GM18870 (cell line): Measurements from ENCODE around the gene CHRNA7.

Experiments
- ATAC-seq: cut with Tn5 transposase; IDR thresholded peaks from one replicate; pipeline ENCODE4 v1.9.1; 2021; ENCODE audit warnings: moderate library complexity; ENCODE audit not compliant: unreplicated experiment

CHRNA7 gene

DNA sequence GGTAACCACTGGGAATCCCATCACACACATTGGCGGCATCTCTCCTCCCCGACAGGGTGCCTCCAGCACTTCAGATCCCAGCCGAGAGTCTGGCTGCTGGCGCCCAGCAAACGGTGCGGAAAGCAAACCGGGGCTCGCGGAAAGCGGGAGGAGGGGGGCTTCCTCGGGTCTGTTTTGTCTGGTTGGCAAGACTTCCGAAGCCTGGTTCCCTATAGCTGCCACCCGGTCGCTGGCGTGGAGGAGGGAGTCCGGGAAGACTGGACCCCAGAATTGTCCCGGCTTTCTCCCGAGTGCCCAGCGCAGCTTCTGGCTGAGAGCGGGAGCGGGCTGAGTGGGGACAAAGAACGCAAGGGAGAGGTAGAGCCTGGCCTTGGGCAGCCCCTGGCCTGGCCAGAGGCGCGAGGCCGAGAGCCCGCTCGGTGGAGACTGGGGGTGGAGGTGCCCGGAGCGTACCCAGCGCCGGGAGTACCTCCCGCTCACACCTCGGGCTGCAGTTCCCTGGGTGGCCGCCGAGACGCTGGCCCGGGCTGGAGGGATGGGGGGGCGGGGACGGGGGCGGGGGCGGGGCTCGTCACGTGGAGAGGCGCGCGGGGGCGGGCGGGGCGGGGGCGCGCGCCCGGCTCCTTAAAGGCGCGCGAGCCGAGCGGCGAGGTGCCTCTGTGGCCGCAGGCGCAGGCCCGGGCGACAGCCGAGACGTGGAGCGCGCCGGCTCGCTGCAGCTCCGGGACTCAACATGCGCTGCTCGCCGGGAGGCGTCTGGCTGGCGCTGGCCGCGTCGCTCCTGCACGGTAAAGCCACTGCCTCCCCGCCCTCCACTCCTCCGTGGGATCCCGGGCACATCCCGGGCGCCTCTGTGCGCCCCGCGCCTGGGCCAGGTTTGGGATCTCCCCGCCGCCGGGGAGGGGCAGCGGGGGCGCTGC lies at the start of gene CHRNA7:
CHRNA7 (plus strand) TSS at position 654 of the 920 bp plus-strand sequence; CDS start at position 734, 80 bp downstream.
- ATAC-seq = no peak

DNA sequence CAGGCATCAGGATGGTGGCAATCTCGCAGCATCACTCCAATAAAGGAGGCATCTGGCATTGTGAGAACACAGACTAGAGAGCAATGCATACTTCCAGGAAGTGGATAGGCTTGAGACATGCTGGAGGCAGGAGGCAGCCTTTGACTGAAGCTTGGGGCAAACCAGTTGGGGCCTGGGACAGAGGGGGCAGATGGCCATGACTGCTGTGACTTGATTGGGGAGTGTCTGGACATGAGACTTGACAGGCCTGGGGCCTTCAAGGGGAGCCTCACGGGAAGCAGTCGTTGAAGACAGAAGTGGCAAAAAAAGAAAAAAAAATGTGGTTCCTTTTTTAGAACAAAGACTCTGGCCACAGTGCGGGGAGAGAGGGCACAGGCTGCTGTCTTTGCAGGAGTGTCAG lies 44.7 kb upstream of the CHRNA7 start:
- ATAC-seq = no peak

DNA sequence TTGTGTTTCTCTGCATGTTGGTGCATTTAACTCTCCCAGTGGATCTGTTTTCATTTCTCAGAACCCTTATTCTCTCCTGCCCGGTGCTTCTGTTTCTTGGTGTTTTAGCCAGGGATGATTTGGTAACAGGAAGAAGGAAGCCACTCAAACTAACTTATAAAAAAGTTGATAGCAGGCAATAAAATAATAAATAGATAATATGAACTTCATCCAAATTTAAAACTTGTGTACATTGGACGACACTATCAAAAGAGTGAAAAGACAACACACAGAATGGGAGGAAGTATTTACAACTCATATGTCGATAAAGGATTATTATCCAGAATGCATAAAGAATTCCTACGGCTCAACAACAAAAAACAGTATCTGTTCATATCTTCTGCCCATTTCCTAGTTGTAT lies 37.3 kb upstream of the CHRNA7 start:
- ATAC-seq = no peak

DNA sequence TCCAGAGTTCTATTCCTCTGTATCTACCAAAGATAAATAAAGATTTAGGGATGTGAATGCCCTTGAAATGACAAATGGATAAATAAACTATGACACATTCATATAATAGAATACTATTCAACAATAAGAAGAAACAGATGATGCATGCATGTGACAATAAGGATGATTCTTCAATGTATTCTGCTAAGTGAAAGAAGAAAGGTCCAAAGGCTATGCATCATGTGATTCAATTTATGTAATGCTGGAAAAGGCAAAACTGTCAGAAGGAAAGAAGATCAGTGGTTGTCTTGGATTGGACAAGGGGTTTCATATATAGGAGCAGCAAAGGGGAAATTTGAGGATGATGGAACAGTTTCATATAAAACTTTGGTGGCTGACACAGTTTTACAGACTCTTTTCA lies 32.6 kb upstream of the CHRNA7 start:
- ATAC-seq = no peak

DNA sequence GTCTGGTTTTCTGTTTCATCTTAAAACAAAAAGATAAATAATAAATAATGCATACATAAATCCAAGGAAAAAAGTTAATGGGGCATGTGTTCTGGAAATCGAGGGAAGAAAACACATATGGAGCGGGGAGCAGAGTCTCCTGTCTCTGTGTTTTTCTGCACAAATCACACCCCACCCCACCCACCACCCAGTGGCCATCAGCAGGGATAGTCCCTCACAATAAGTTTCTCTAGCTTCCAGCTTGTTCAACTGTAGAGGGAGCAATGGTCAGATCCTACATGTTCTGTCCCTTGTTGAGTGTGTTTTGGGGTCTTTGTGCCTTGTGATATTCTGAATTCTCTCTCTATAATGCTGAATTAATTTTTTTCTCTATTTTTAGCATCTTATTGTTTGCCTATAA lies 26.8 kb upstream of the CHRNA7 start:
- ATAC-seq = no peak

DNA sequence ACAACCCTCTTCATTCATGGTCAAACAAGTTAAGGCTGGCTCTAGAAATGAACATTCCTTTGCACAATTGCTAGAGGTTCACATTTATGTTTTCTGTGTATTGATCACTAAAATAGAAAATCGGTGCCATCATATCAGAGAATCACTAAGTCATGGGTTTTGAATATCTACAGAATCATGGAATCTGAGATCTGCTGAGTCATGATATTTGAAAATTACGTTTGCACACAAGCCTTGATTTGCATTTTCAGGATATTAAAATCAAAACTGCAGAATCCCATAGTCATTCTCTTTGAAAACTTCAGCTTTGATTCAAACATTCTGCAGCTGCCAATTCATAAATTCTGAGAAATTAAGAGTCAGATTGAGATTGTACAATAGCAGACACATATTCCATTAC lies 26.1 kb upstream of the CHRNA7 start:
- no peak for ATAC-seq

DNA sequence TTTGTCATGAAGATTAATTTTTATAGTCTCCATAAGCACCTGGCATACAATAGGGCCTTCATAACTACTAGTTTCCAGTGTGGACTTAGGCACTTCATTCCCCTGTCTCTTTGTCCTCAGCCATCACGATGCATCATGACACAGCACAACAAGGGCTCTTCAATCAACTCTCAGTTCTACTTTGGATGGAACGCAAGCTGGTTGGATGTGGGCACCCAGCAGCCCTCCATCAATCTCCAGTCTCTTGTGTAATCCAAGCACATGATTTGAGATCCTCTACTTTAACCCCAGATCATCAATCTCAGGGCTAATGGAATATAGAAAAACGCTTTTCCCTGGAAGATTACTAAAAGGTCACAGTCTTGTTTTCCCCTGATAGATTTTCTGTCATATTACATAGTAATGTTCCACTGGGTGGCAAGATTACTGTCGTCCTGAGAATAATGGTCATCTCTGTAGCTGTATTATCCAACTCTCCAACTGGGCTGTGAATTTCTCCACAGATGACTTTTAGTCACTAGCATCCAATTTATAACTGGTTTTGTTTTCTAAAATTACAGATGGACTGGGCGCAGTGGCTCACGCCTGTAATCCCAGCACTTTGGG lies 22.9 kb upstream of the CHRNA7 start:
- ATAC-seq = no peak

DNA sequence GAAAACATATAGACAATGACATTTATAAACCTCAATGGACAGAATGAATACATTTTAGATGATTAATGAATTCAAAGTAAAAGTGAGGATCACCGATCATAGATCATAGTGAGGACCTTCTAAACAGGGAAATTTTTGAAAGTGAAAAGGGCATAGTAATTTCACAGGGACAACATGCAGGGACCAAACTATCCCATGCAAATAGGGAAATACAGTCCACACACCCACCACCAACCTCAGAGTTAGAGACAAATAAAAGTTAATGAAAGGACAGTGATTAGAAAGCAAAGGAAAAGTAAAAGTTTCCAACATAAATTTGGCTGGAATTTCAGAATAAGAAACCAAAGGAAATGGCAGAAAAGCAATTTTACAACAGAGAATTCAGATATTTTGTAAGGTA lies 15.4 kb upstream of the CHRNA7 start:
- no peak for ATAC-seq

DNA sequence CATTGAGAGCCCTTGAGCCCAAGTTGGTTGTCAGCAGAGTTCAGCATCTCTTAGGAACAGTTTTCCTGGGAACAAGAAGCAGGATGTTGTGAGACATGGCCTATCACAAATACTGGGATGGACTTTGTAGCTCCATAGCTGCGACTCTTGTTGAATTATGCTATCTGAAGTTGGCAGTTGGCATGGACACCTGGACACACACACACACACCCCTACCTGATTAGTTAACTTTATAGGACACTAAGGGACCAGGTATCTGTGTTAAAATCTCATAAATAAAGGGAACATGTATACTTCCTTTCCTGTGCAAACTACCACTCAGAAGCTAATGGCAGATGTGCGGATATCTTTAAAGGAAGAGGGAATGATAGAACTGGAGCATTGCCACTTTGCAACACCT lies 10.2 kb upstream of the CHRNA7 start:
- ATAC-seq = no peak

DNA sequence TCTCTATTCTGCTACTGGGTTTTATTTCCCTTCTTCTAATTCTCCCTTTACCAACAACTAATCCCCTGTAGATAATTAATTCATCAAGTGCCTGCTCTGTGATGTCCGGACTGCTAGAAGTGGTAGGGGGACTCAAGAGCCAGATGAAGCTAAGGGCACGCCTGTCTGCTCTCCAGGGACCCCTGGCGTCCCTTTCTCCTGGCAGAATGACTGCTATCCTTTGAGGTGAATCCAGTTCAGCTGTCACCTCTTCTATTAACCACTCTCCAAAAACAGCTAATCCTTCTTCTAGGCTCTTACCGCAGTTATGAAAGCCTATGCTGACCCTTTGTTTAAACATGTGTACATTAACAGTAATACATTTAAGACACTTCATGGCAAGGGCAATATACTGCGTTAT lies 1.4 kb upstream of the CHRNA7 start:
- ATAC-seq = no peak

DNA sequence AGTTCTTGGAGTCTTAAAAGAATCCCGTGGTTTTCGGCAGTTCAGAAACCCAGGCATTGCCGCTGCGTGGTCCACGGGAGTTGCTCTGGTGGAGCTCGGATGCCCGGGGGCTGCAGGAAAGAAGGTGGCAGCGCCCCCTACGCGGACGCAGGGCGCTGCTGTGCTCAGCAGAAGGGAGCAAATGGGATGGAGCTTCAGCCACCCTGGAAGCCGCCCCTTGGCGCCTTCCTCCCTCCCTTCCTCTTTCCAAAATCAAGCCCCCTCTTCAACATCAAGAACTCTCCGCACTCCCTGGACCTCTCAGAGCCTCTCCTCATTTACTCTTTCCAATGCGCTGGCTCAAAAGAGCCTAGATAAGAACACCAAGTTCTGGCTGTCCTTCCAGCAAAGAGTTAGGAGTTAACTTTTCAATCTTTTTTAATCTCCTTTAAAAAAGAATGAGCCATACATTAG lies 880 bp upstream of the CHRNA7 start:
- no peak for ATAC-seq

DNA sequence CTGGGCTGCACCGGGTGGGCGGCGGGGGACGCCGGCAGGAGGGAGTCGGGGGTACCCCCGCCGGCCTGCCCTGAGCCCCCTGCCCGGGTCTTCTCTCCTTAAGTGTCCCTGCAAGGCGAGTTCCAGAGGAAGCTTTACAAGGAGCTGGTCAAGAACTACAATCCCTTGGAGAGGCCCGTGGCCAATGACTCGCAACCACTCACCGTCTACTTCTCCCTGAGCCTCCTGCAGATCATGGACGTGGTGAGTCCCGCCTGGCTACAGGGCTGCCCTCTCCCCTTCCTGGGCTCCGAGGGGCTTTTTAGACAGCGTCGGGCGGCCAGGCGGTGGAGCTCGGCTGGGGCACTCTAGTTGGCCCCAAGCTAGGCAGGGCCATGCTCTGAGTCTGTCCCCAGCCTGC lies 480 bp downstream of the CHRNA7 start:
- ATAC-seq = no peak

DNA sequence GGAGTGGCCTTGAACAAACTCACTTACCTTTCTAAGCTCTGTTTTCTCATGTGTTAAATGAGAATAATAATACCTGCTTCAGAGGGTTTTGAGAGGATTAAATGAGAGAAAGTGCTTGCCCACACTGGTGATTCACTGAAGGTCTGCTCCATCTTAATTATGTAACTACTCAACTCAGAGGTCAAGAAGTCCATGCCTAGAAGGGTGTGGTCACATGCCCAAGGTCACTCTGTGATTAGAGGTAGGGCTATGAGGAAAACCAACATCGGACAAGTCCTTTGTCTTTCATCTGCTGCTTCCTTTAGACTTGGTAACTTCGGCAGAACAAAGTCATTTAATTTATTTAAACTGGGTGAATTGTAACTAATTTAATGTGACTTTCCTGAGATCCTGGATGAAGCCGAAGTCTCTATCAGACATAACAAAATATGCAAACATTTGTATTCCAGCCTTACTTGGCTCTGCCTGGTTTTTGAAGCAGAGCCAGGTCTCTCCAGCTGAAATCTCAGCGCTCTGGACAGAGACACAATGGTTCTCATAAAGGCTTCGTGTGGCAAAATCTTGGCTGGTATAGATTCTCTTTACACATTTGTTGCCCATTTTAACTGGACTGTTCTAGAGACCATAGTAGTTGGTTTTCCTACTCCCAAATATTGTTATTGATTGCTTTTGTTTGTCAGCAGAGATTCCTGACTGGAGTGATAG lies 3.0 kb downstream of the CHRNA7 start:
- no peak for ATAC-seq

DNA sequence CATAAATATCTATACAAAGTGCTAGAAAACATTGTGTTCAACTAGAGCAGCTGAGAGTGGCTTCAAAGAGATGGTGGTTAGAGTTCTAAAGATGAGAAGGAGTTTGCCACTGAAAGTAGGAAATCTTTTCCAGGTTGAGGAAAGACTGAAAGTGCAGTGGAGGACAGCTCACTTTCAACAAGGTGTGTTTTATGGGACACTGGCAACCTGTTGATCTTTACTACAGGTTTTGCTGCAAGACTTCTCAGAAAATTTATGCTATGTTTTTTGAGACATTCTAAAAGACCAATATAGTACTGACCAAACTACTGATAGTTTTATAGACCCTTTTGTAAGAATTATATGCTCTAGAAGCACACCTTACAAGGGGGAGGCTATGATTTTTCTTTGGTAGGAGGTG lies 3.8 kb downstream of the CHRNA7 start:
- no peak for ATAC-seq

DNA sequence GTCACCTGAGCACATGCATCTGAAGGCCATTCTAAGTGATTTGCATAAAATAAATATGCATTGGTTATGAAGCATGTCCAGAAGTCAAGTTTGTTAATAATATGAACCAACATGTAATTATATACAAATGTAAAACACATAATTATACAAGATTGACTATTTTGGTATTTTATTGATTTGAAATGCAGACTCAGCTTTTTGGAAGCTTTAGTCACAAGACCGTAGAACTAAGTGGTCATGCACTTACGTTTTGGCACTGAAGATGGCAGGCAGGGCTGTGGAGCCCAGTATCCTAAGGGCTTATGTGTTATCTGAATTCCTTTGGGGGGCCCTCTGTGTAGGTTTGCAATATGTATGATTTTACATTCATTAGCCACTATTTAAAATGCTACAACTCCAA lies 5.0 kb downstream of the CHRNA7 start:
- ATAC-seq = no peak

DNA sequence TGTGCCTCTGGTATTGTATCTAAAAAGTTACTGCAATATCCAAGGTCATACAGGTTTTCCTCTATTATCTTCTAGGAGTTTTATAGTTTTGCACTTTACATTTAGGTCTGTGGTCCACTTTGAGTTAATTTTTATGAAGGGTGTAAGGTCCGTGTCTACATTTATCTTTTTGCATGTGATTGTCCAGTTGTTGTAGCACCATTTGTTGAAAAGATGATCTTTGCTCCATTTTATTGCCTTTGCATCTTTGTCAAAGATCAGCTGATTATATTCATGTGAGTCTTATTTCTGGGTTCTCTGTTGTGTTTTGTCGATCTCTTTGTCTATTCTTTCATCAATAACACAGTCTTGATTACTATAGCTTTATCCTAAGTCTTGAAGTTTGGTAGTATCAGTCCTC lies 6.7 kb downstream of the CHRNA7 start:
- no peak for ATAC-seq

DNA sequence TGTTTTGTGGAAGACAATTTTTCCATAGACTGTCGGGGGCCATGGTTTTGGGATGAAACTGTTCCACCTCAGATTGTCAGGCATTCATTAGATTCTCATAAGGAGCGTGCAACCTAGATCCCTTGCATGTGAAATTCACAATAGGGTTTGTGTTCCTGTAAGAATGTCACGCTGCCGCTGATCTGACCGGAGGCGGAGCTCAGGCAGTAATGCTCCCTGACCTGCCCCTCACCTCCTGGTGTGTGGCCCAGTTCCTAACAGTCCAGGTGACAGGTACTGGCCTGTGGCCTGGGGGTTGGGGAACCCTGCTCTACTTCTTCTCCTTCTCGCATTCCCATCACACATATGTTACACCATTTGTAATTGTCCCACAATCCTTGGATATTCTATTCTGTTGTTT lies 11.0 kb downstream of the CHRNA7 start:
- ATAC-seq = no peak

DNA sequence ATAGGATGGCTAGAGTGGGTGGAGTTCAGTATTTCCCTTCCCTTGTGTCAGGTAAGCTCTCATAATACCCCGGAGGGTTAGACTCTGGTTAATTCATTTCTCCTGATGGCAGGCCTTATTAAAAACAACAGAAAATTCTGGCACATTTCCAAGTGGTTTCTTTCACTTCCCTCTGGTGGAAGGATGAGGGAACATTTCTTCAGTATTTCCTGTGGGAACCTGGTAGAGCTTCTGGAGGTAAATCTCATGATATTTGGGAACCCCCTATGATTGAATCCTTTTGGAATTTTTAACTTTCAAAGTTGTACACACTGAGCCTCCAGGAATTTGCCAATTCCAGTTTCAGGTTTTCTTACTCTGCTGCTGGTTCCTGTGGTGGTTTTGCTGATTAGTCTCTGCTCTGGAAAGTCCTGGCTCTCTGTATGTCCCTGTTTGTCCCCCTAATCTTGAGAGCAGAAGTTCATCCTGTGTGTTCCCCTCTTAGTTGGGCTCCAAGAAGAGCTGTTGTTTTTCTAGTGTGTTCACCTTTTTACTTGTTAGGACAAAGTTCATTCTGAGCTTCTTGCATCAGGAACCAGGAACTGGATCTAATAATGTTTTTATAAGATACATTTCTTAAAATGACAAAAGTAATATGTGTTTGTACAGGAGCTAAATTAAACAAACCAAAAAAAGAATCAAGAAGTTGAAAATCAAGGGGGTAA lies 12.1 kb downstream of the CHRNA7 start:
- ATAC-seq = no peak

DNA sequence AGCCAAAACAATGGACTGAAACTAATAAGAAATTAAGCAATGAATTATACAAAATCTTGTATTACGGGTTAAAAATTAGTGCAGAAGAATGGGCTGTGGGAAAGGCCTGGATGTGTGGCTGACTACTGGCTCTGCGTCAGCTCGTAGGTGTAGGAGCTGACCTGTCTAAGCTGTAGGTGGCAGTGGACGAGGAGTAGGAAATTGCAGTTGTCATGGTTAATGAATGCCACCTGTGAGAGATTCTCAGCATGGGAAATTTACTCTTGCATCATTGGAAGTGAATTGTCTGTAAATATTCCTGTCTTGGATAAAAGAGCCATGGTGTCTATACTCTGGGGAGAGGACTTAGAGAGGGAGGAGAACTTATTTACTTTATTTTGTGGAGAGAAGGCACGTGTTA lies 23.4 kb downstream of the CHRNA7 start:
- ATAC-seq = no peak

DNA sequence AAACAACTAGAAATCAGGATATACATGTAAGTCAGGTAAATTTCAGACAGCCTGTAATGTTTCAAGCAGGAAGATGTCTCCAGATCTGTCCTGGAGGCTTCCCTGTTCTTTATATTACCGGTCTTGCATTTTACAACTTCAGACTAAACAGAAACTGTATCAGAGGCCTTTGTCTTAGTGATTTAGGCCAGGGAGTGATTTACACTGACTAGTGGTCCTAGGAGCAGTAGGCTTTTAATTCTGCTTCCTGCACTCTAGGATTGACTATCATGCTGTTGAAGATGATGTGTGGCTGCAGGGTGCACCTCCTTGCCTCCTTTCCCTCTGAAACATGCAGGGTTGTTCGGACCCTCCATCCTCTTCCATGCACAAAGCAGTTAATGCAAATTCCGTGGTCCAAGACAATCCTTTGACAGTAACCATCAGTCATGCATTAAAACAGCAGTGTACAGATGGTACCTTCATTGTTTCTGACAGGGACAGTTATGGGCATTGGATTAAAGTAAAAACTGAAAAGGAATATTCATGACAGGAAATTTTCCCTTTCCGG lies 27.6 kb downstream of the CHRNA7 start:
- ATAC-seq = no peak

DNA sequence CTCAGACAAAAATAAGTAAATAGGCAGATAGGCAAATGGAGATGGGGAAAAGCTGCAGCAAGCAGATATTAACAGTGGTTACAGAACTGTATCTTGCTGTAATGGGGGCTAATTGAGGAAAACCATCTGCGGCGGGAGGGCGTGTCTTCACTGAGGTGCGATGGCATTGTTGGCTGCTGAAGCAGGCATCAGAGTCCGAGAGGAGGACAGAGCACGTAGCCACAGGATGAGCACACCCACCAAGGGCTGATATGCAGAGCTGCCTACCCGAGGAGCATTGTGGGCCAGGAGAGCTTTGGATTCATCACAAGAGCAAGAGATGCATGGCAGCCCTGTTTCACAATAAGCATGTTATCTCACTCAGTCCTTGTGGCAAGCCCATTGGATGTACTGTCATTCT lies 30.4 kb downstream of the CHRNA7 start:
- ATAC-seq = no peak
